ENCODE results near the gene NKX2-8. TPM values are rescaled to one million over a fixed set of nuclear protein-coding genes. Genes with fewer than 3 reads are reported as not detected.
A peak's percentile ranks its signal among the peaks of the same experiment; 100 is the strongest.

NKX2-8 gene
- total RNA-seq, 2 donors from 2014 or later, result not detected

GRCh38 chr14:36570065-36570464 lies 12.3 kb downstream of the NKX2-8 start:
- no peak overlapping the region for H3K27ac ChIP-seq
- H3K4me3 ChIP-seq, result no peak overlapping the region
- 7 to 22% methylated on average over 2 of the region's 2 CpGs for WGBS, 2 donors
- H3K9me3 ChIP-seq, result no peaks in the 10 kb centered on the region
- intact Hi-C loops (cut with DNase I), result no loop called here
- ATAC-seq (no peak), DNase-seq (no peak)
- H3K27me3 ChIP-seq, result no peaks in the 10 kb centered on the region
- TF ChIP-seq CTCF (IDR thresholded peaks at IDR 0.05) (no peak), POLR2A (IDR thresholded peaks at IDR 0.05) (no peak)
- no peaks in the 10 kb centered on the region for H3K36me3 ChIP-seq (replicated peaks in 1 of 2; ENCODE audit: insufficient read depth in 1 of 2, low read depth in 2 of 2)
- H3K4me1 ChIP-seq, result no peaks in the 10 kb centered on the region

GRCh38 chr14:36556811-36557433 lies 25.5 kb downstream of the NKX2-8 start:
- ATAC-seq (peak; percentile 38), DNase-seq (peak in 3 of 4 donors; percentile 8 to 50 (median 37))
- Histone ChIP-seq H3K27ac (no peak overlapping the region), H3K27me3 (no peaks in the 10 kb centered on the region), H3K4me3 (no peak overlapping the region), H3K4me1 (no peaks in the 10 kb centered on the region), H3K9me3 (no peaks in the 10 kb centered on the region), H3K36me3 (replicated peaks in 1 of 2; ENCODE audit: insufficient read depth in 1 of 2, low read depth in 2 of 2) (no peaks in the 10 kb centered on the region)
- WGBS, 2 donors, result 49% methylated on average over 9 of the region's 9 CpGs
- TF ChIP-seq POLR2A (IDR thresholded peaks at IDR 0.05), result no peak
- TF ChIP-seq CTCF (IDR thresholded peaks at IDR 0.05), result peak; percentile 53 to 81 (median 63)
- intact Hi-C loops (cut with DNase I), result loop anchor here (10.0 kb wide), 1 partner anchor 598 kb away; no protein-coding TSS in a partner anchor

GRCh38 chr14:36555998-36556743 lies 26.2 kb downstream of the NKX2-8 start:
- Histone ChIP-seq H3K4me1 (no peaks in the 10 kb centered on the region), H3K27ac (no peak overlapping the region), H3K4me3 (no peak overlapping the region), H3K9me3 (no peaks in the 10 kb centered on the region), H3K36me3 (replicated peaks in 1 of 2; ENCODE audit: insufficient read depth in 1 of 2, low read depth in 2 of 2) (no peaks in the 10 kb centered on the region), H3K27me3 (no peaks in the 10 kb centered on the region)
- intact Hi-C loops (cut with DNase I), result loop anchor here (10.0 kb wide), 1 partner anchor 599 kb away; no protein-coding TSS in a partner anchor
- DNase-seq (no peak), ATAC-seq (no peak)
- TF ChIP-seq POLR2A (IDR thresholded peaks at IDR 0.05) (no peak), CTCF (IDR thresholded peaks at IDR 0.05) (no peak)
- WGBS, 2 donors, result 56 to 63% methylated on average over 6 of the region's 6 CpGs

- no peak overlapping the region for H3K27ac ChIP-seq
- H3K36me3 ChIP-seq (replicated peaks in 1 of 2; ENCODE audit: insufficient read depth in 1 of 2, low read depth in 2 of 2), result no peaks in the 10 kb centered on the region
- H3K9me3 ChIP-seq, result no peaks in the 10 kb centered on the region
- peak; percentile 73 for ATAC-seq
- no peak overlapping the region for H3K4me3 ChIP-seq
- H3K4me1 ChIP-seq, result no peaks in the 10 kb centered on the region
- H3K27me3 ChIP-seq, result no peaks in the 10 kb centered on the region
- 31 to 35% methylated on average over 4 of the region's 4 CpGs for WGBS, 2 donors
- intact Hi-C loops (cut with DNase I), result loop anchor here (10.0 kb wide), 1 partner anchor 601 kb away; no protein-coding TSS in a partner anchor
- TF ChIP-seq POLR2A (IDR thresholded peaks at IDR 0.05), result no peak
- peak; percentile 57 to 72 (median 60) for TF ChIP-seq CTCF (IDR thresholded peaks at IDR 0.05)
- peak; percentile 25 to 53 (median 40) for DNase-seq
Measured at GRCh38 chr14:36553656-36554260, 28.7 kb downstream of the NKX2-8 start.

Measured in body of pancreas (tissue), 4 donors.